Measurements from ENCODE around the gene RPP25L. TPM values are rescaled to one million over a fixed set of nuclear protein-coding genes. Genes with fewer than 3 reads are reported as not detected.

The RPP25L gene
- total RNA-seq, 1 experiment from 2014 or later: 42.8 TPM

DNA sequence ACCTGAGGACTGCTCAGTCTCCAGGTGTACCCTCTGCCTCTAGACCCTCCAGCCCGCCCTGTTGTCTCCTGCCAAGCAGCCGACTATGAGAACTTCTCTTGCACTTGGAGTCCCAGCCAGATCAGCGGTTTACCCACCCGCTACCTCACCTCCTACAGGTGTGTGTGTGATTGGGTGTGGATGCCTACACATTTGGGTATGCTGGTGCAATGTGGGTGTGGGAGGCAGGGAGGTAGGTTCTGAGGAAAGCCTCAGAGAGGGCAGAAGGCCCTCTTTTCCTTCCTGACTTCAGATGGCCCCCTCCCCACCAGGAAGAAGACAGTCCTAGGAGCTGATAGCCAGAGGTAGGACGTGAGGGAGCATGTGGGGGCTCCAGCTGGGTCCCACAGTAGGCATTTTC, 45.1 kb upstream of the RPP25L start:
- BruUV-seq (replicated peaks): no TSS peak
- no peak for DNase-seq (ENCODE audit: unreplicated experiment)
- intact Hi-C loops (cut with micrococcal nuclease): no loop called here
- CTCF ChIA-PET: interaction anchor here (0.6 kb wide), 1 partner anchor 11 kb away, joined by 4 read pairs; the partner anchor contains the start of gene GALT
- no peak overlapping the region for H3K27ac Mint-ChIP-seq (ENCODE audit: low read depth, unreplicated experiment)
- no peak overlapping the region for H3K4me3 Mint-ChIP-seq (ENCODE audit: unreplicated experiment)
- TF ChIP-seq, protein P1, sequence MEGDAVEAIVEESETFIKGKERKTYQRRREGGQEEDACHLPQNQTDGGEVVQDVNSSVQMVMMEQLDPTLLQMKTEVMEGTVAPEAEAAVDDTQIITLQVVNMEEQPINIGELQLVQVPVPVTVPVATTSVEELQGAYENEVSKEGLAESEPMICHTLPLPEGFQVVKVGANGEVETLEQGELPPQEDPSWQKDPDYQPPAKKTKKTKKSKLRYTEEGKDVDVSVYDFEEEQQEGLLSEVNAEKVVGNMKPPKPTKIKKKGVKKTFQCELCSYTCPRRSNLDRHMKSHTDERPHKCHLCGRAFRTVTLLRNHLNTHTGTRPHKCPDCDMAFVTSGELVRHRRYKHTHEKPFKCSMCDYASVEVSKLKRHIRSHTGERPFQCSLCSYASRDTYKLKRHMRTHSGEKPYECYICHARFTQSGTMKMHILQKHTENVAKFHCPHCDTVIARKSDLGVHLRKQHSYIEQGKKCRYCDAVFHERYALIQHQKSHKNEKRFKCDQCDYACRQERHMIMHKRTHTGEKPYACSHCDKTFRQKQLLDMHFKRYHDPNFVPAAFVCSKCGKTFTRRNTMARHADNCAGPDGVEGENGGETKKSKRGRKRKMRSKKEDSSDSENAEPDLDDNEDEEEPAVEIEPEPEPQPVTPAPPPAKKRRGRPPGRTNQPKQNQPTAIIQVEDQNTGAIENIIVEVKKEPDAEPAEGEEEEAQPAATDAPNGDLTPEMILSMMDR (IDR thresholded peaks at IDR 0.05; ENCODE audit: unreplicated experiment): no peak
- POLR2A ChIA-PET: interaction anchor here (0.6 to 2.2 kb wide), 2 partner anchors 7 to 10 kb away, joined by 3 to 7 read pairs; partner anchors contain the start of gene GALT
- H3K27me3 Mint-ChIP-seq (ENCODE audit: insufficient read depth, unreplicated experiment): no peaks in the 10 kb centered on the region
- H3K9me3 Mint-ChIP-seq (ENCODE audit: unreplicated experiment): no peaks in the 10 kb centered on the region
- H3K4me1 Mint-ChIP-seq (ENCODE audit: insufficient read depth, unreplicated experiment): peaks cover 14% of the 10 kb centered on the region
- no peaks in the 10 kb centered on the region for H3K36me3 Mint-ChIP-seq (ENCODE audit: insufficient read depth, unreplicated experiment)

- Mint-ChIP-seq H3K36me3 (ENCODE audit: insufficient read depth, unreplicated experiment) (no peaks in the 10 kb centered on the region), H3K27ac (ENCODE audit: low read depth, unreplicated experiment) (no peak overlapping the region), H3K9me3 (ENCODE audit: unreplicated experiment) (no peaks in the 10 kb centered on the region), H3K4me1 (ENCODE audit: insufficient read depth, unreplicated experiment) (peaks cover 25% of the 10 kb centered on the region), H3K27me3 (ENCODE audit: insufficient read depth, unreplicated experiment) (no peaks in the 10 kb centered on the region), H3K4me3 (ENCODE audit: unreplicated experiment) (no peak overlapping the region)
- no peak for DNase-seq (ENCODE audit: unreplicated experiment)
- intact Hi-C loops (cut with micrococcal nuclease): no loop called here
- ChIA-PET CTCF (no interaction called here), POLR2A (no interaction called here)
- TF ChIP-seq, protein P1 (IDR thresholded peaks at IDR 0.05; ENCODE audit: unreplicated experiment): no peak
- BruUV-seq (replicated peaks): no TSS peak
Measured at GRCh38 chr9:34655394-34655793, 43.5 kb upstream of the RPP25L start.

GRCh38 chr9:34654323-34655051, 42.6 kb upstream of the RPP25L start:
- TF ChIP-seq, protein P1 (IDR thresholded peaks at IDR 0.05; ENCODE audit: unreplicated experiment): no peak
- intact Hi-C loops (cut with micrococcal nuclease): no loop called here
- ChIA-PET CTCF (interaction anchor here (0.6 kb wide), 1 partner anchor 152 kb away, joined by 3 read pairs; no protein-coding TSS in a partner anchor), POLR2A (no interaction called here)
- H3K27me3 Mint-ChIP-seq (ENCODE audit: insufficient read depth, unreplicated experiment): no peaks in the 10 kb centered on the region
- no peak overlapping the region for H3K27ac Mint-ChIP-seq (ENCODE audit: low read depth, unreplicated experiment)
- H3K36me3 Mint-ChIP-seq (ENCODE audit: insufficient read depth, unreplicated experiment): peaks cover 7% of the 10 kb centered on the region
- no peak for DNase-seq (ENCODE audit: unreplicated experiment)
- BruUV-seq (replicated peaks): no TSS peak
- peaks cover 25% of the 10 kb centered on the region for H3K4me1 Mint-ChIP-seq (ENCODE audit: insufficient read depth, unreplicated experiment)
- no peaks in the 10 kb centered on the region for H3K9me3 Mint-ChIP-seq (ENCODE audit: unreplicated experiment)
- H3K4me3 Mint-ChIP-seq (ENCODE audit: unreplicated experiment): no peak overlapping the region

DNA sequence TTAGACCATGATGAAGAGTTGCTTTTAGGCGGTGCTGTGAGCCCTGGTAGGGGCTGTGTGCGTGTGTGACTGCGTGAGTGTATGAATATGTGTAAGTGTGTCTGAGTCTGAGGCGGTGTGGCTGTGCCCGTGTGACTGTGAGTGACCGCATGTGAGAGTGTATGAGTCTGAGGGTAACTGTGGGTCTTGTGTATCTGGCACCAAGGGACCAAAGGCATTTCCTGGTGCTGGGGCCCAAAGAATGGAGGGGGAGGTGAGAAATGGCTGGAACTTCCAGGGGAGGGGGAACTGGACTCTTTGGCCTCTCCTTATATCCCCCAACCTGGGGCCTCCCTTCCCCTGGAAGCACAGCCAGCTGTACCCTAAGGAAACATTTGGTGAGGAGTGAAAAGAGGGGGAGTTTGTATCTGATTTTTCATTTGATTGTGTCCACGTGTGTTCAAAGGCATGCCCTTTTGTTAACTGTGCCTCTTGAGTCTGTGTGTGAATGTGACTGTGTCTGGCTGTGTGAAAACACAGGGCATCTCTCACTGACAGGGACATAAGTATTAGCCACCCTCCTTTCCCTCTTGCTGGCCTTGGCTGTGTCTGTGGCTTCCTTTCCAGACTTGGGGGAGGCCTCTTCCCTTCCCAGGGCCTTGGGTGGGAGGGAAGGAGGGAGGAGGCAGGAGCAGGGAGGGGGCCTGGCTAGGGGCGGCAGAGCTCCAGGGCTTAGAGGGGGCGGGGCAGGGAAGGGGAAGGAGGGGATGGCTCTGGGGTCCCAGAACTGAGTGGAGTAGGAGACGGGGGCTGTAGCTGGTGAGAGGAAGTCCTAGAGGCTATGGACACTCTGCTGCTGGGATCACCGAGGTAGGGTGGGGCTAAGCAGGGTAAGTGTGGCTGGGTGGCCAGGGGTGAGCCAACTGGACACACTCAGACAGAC, 41.5 kb upstream of the RPP25L start:
- TF ChIP-seq, protein P1 (IDR thresholded peaks at IDR 0.05; ENCODE audit: unreplicated experiment): no peak
- intact Hi-C loops (cut with micrococcal nuclease): no loop called here
- Mint-ChIP-seq H3K4me3 (ENCODE audit: unreplicated experiment) (peak overlapping the region; percentile 69), H3K9me3 (ENCODE audit: unreplicated experiment) (no peaks in the 10 kb centered on the region), H3K36me3 (ENCODE audit: insufficient read depth, unreplicated experiment) (peaks cover 9% of the 10 kb centered on the region), H3K4me1 (ENCODE audit: insufficient read depth, unreplicated experiment) (peaks cover 27% of the 10 kb centered on the region), H3K27me3 (ENCODE audit: insufficient read depth, unreplicated experiment) (no peaks in the 10 kb centered on the region), H3K27ac (ENCODE audit: low read depth, unreplicated experiment) (peak overlapping the region; percentile 28)
- no peak for DNase-seq (ENCODE audit: unreplicated experiment)
- ChIA-PET CTCF (no interaction called here), POLR2A (interaction anchor here (0.6 to 2.6 kb wide), 3 partner anchors 8 to 11 kb away, joined by 3 to 11 read pairs (median 4); no protein-coding TSS in a partner anchor)
- no TSS peak for BruUV-seq (replicated peaks)
